ENCODE data around the gene ZNF844.

Gene ZNF844

GRCh38 chr19:12117201-12117970 lies 52.9 kb downstream of the ZNF844 start:
- no peak overlapping the region for H3K4me3 ChIP-seq (ENCODE audit: low read depth in 1 of 2, low read length in 2 of 2)
- no peak overlapping the region for H3K27ac ChIP-seq (ENCODE audit: low read depth, low read length)
- no peaks in the 10 kb centered on the region for H3K4me1 ChIP-seq (ENCODE audit: control insufficient read depth in 1 of 2, insufficient read depth in 2 of 2, low read length in 2 of 2)
- H3K27me3 ChIP-seq (ENCODE audit: control insufficient read depth in 1 of 2, insufficient read depth in 2 of 2, low read length in 2 of 2): no peaks in the 10 kb centered on the region
- H3K9ac ChIP-seq (ENCODE audit: low read depth in 1 of 2, low read length in 2 of 2): no peak overlapping the region
- H3K9me3 ChIP-seq (ENCODE audit: control insufficient read depth in 1 of 2, low read length in 2 of 2): peaks cover 7 to 12% of the 10 kb centered on the region in 2 donors
- H3K36me3 ChIP-seq (ENCODE audit: control insufficient read depth in 1 of 2, insufficient read depth in 2 of 2, low read length in 2 of 2): no peaks in the 10 kb centered on the region

GRCh38 chr19:12126707-12127106 lies 62.2 kb downstream of the ZNF844 start:
- no peak overlapping the region for H3K9ac ChIP-seq (ENCODE audit: low read depth in 1 of 2, low read length in 2 of 2)
- H3K4me3 ChIP-seq (ENCODE audit: low read depth in 1 of 2, low read length in 2 of 2): no peak overlapping the region
- H3K27ac ChIP-seq (ENCODE audit: low read depth, low read length): no peak overlapping the region
- peaks cover 0 to 2% of the 10 kb centered on the region in 2 donors for H3K36me3 ChIP-seq (ENCODE audit: control insufficient read depth in 1 of 2, insufficient read depth in 2 of 2, low read length in 2 of 2)
- no peaks in the 10 kb centered on the region for H3K4me1 ChIP-seq (ENCODE audit: control insufficient read depth in 1 of 2, insufficient read depth in 2 of 2, low read length in 2 of 2)
- H3K9me3 ChIP-seq (ENCODE audit: control insufficient read depth in 1 of 2, low read length in 2 of 2): peaks cover 3 to 19% of the 10 kb centered on the region in 2 donors
- H3K27me3 ChIP-seq (ENCODE audit: control insufficient read depth in 1 of 2, insufficient read depth in 2 of 2, low read length in 2 of 2): no peaks in the 10 kb centered on the region

Measured in duodenal mucosa (tissue), 2 donors.